Activated naive CD4-positive, alpha-beta T cell treated with anti-CD3 and anti-CD28 coated beads, Interleukin-2, amount 10 ng/mL, durations not matched to agents 7 days and 5 days (primary cell): ENCODE data around the gene PALLD.

Experiments
- CTCF ChIA-PET: fragments of 350-600 bp; sonication (Branson Sonifier 250); formaldehyde crosslinking; loops from one replicate; lab custom pipeline; 2021; ENCODE audit warnings: antibody characterized with exemption; lab: Charles Lee
- DNase-seq: peaks from one replicate; pipeline ENCODE4 v3.0.0-alpha.2; 2020
- H3K27ac Mint-ChIP-seq: one replicate; pipeline ENCODE4 v1.8.0; 2021; ENCODE audit warnings: mild to moderate bottlenecking, moderate library complexity, mixed read lengths
- H3K27me3 Mint-ChIP-seq: one replicate; pipeline ENCODE4 v1.8.0; 2021; ENCODE audit warnings: mild to moderate bottlenecking, mixed read lengths
- H3K36me3 Mint-ChIP-seq: one replicate; pipeline ENCODE4 v1.8.0; 2021; ENCODE audit warnings: mixed read lengths
- H3K4me1 Mint-ChIP-seq: one replicate; pipeline ENCODE4 v1.8.0; 2021; ENCODE audit warnings: mixed read lengths
- H3K4me3 Mint-ChIP-seq: one replicate; pipeline ENCODE4 v1.8.0; 2021; ENCODE audit warnings: mild to moderate bottlenecking, moderate library complexity, mixed read lengths
- H3K9me3 Mint-ChIP-seq: one replicate; pipeline ENCODE4 v1.8.0; 2021; ENCODE audit warnings: mixed read lengths

The PALLD gene

GRCh38 chr4:168541266-168541953, 44.6 kb downstream of the PALLD start:
- no peaks in the 10 kb centered on the region for H3K36me3 Mint-ChIP-seq
- no peaks in the 10 kb centered on the region for H3K9me3 Mint-ChIP-seq
- no peaks in the 10 kb centered on the region for H3K4me1 Mint-ChIP-seq
- CTCF ChIA-PET, result no interaction called here
- DNase-seq, result no peak
- no peak overlapping the region for H3K4me3 Mint-ChIP-seq
- H3K27me3 Mint-ChIP-seq, result no peaks in the 10 kb centered on the region
- no peak overlapping the region for H3K27ac Mint-ChIP-seq

DNA sequence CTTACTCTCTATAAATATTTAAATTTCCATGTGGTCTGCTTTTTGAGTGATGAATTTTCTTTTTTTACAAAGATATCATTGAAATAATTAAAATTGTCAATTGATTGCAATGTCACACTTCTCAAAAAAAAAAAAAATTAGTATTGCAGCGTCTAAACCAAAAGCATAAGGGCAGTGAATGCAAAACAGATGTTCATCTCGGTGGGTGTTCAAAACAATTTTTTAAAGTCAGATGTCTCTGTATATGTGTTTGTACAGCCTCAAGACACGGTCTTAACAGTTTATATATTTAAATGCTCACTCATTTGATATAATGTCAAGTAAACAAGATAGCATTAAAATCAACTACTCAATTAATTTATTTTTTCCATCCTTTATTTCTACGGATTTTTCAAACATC, 52.3 kb downstream of the PALLD start:
- H3K4me3 Mint-ChIP-seq, result no peak overlapping the region
- no peaks in the 10 kb centered on the region for H3K9me3 Mint-ChIP-seq
- H3K27me3 Mint-ChIP-seq, result no peaks in the 10 kb centered on the region
- DNase-seq, result no peak
- no peaks in the 10 kb centered on the region for H3K4me1 Mint-ChIP-seq
- CTCF ChIA-PET, result interaction anchor here (0.7 kb wide), 1 partner anchor 352 kb away, joined by 3 read pairs; no protein-coding TSS in a partner anchor
- no peaks in the 10 kb centered on the region for H3K36me3 Mint-ChIP-seq
- no peak overlapping the region for H3K27ac Mint-ChIP-seq

GRCh38 chr4:168550064-168550766, 53.4 kb downstream of the PALLD start:
- H3K4me3 Mint-ChIP-seq, result no peak overlapping the region
- no peaks in the 10 kb centered on the region for H3K9me3 Mint-ChIP-seq
- no peaks in the 10 kb centered on the region for H3K4me1 Mint-ChIP-seq
- H3K27me3 Mint-ChIP-seq, result no peaks in the 10 kb centered on the region
- no peak for DNase-seq
- H3K27ac Mint-ChIP-seq, result no peak overlapping the region
- CTCF ChIA-PET, result interaction anchor here (0.7 kb wide), 1 partner anchor 353 kb away, joined by 3 read pairs; no protein-coding TSS in a partner anchor
- no peaks in the 10 kb centered on the region for H3K36me3 Mint-ChIP-seq

DNA sequence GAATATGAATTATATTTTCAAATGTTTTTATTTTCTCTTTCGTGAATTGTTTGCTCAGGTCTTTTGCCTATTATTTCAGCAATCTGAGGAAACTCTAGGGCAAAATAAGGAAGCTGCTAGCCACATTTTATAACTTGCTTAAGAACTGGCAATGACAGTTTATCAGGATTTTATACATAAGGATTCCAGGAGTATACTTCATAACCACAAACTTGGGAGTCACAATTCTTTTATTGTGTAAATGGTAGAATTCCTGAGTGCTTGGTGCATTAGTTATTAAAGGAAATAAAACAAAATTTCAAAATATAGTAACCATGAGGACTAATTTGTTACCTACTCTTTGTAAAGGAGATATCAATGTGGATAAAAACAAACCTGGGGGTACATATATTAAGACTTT, 54.4 kb downstream of the PALLD start:
- H3K4me1 Mint-ChIP-seq, result no peaks in the 10 kb centered on the region
- CTCF ChIA-PET, result interaction anchor here (1.4 kb wide), 1 partner anchor 35 kb away, joined by 3 read pairs; no protein-coding TSS in a partner anchor
- H3K9me3 Mint-ChIP-seq, result no peaks in the 10 kb centered on the region
- DNase-seq, result no peak
- no peaks in the 10 kb centered on the region for H3K36me3 Mint-ChIP-seq
- no peak overlapping the region for H3K27ac Mint-ChIP-seq
- H3K27me3 Mint-ChIP-seq, result no peaks in the 10 kb centered on the region
- no peak overlapping the region for H3K4me3 Mint-ChIP-seq

DNA sequence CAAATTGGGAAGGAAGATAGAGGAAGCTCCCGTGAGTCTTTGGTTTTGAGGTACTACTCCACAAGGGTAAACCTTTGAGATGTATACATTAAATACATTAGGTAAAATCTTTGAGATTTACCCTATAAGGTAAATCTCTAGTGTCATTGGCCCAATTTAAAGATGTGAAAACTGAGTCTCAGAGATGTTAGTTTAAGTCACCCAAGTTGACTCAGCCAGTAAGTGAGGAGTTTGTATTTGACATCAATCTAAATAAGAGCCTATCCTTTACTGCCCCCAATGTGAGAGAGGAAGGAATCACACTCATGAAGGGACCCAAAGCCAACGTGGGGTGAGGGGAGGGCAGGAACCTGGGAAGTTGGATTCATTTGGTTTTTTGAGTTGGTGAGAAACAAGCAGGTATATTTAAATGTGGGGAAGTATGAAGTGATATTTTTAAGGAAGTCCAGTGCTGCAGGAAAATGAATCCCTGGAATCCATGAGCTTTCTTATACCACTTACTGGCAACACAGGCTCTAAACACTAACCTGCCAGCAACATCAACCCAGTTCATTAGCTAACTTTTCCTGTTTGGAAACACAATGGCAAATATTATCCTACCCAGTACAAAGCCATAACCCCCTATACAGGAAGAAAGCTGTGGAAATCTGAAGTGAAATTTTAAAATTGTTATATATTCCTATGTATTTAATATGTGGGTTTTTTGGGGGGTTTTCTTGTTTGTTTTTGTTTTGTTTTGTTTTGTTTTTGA, 55.3 kb downstream of the PALLD start:
- Mint-ChIP-seq H3K27ac (no peak overlapping the region), H3K4me1 (no peaks in the 10 kb centered on the region), H3K4me3 (no peak overlapping the region), H3K36me3 (no peaks in the 10 kb centered on the region), H3K9me3 (no peaks in the 10 kb centered on the region), H3K27me3 (no peaks in the 10 kb centered on the region)
- DNase-seq, result no peak
- CTCF ChIA-PET, result interaction anchor here (0.7 to 1.4 kb wide), 4 partner anchors 10 to 39 kb away, joined by 3 read pairs; no protein-coding TSS in a partner anchor

DNA sequence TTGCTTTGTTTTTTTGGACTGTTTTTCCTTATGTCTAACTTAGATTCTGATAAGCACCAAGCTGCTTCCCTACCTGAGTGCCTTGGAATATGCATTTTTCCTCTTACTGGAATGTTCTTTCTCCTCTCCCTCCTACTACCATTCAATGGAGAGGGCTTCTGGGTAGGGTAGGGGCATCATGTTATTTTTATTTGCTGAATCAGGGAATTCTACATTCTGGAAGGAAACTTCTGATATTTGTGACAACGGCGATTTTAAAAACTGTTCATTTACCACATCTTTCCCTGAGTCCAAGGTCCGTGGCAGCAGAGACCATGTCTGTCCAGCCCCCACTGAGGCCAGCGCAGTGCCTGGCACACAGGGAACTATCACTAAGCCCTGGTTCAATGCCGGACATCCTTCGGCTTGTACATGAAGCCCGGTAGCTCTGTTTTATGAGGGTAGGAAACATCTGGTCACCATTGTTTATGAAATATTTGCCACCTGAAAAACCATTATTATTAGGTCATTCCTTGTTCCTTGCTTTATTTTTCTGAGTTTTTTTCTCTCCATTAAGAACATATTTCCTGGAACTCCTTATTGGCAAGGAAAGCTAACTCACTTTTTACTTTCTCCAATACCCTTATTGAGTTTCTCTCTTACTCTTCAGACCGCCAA, 57.0 kb downstream of the PALLD start:
- no peaks in the 10 kb centered on the region for H3K4me1 Mint-ChIP-seq
- peaks cover 9% of the 10 kb centered on the region for H3K27me3 Mint-ChIP-seq
- H3K4me3 Mint-ChIP-seq, result no peak overlapping the region
- no peaks in the 10 kb centered on the region for H3K9me3 Mint-ChIP-seq
- no peak for DNase-seq
- H3K27ac Mint-ChIP-seq, result no peak overlapping the region
- H3K36me3 Mint-ChIP-seq, result no peaks in the 10 kb centered on the region
- CTCF ChIA-PET, result no interaction called here

DNA sequence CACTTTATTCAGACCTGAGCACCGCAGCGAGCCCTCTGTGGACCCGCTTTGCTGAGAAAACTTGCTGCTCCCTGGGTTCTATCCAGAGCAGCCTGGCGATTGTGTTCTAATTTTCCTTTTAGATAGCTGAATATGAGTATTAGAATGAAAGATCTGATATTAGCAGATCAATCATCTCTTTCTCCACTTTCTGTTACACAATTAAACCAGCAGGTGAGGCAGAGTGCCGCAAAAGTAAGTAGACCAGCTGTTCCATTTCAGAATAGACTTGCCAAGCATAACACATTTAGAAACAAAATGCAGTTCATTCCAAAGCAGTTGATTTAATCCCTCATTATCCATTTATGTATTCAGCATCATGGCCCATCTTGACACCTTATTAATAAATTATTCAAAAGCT, 58.6 kb downstream of the PALLD start:
- peaks cover 13% of the 10 kb centered on the region for H3K27me3 Mint-ChIP-seq
- CTCF ChIA-PET, result no interaction called here
- no peak for DNase-seq

GRCh38 chr4:168557658-168558057, 60.8 kb downstream of the PALLD start:
- Mint-ChIP-seq H3K9me3 (no peaks in the 10 kb centered on the region), H3K4me3 (no peak overlapping the region), H3K27me3 (peaks cover 15% of the 10 kb centered on the region), H3K4me1 (no peaks in the 10 kb centered on the region), H3K36me3 (no peaks in the 10 kb centered on the region), H3K27ac (no peak overlapping the region)
- DNase-seq, result no peak
- CTCF ChIA-PET, result no interaction called here

More for the DNA sequence above, 58.6 kb downstream of the PALLD start:
- Mint-ChIP-seq H3K36me3 (no peaks in the 10 kb centered on the region), H3K4me1 (no peaks in the 10 kb centered on the region), H3K4me3 (no peak overlapping the region), H3K9me3 (no peaks in the 10 kb centered on the region), H3K27ac (no peak overlapping the region)

- H3K27ac Mint-ChIP-seq, result no peak overlapping the region
- H3K9me3 Mint-ChIP-seq, result no peaks in the 10 kb centered on the region
- no peak overlapping the region for H3K4me3 Mint-ChIP-seq
- H3K27me3 Mint-ChIP-seq, result peaks cover 16% of the 10 kb centered on the region
- H3K4me1 Mint-ChIP-seq, result no peaks in the 10 kb centered on the region
- CTCF ChIA-PET, result no interaction called here
- no peaks in the 10 kb centered on the region for H3K36me3 Mint-ChIP-seq
- no peak for DNase-seq
These were observed 61.7 kb downstream of the PALLD start for GRCh38 chr4:168558599-168558998.

DNA sequence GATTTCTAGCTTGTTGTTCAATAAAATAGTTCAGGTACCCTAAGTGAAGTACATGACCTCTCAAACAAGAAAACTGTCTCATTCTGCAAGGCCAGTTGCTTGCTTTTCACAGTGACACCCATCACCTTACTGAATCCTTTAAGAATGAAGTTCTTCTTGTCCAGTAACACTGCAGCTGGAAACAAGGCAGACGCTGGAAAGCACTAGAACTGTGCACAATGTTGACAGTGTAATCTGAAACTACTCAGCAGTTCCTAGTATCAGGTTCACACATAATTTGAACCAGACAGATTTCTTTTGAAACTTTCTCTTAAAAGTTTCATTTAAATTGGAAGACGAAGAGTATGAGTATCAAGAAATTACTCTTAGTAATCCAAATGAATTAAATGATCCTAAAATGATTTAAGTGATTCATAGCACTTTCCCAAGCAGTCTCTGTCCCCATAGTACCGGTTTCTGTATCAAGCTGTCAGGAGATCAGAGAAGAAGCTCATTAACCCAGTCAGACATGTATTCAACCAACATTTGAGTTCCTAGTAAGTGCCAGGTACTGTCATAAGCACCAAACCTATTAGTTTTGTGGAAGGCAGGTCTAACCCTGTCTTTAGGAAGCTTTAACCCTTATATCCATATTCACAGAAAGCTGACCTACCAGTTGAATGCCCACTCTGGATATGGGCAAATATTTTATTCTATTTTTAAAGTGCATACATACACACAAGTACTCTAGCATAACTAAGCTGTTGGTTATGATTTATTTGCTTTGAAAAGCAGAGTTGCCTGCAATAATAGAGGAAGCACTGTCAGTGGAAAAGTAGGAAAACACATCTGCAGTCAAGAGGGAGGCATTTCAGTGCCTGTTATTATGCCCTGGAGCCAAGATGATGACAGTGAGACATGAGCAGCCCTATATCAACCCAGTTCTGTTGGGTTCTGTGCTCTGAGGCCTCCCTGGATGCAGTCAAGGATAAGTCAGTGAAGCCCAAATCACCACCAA, 63.6 kb downstream of the PALLD start:
- H3K9me3 Mint-ChIP-seq, result no peaks in the 10 kb centered on the region
- CTCF ChIA-PET, result no interaction called here
- H3K36me3 Mint-ChIP-seq, result no peaks in the 10 kb centered on the region
- H3K27ac Mint-ChIP-seq, result no peak overlapping the region
- no peak for DNase-seq
- no peaks in the 10 kb centered on the region for H3K4me1 Mint-ChIP-seq
- no peak overlapping the region for H3K4me3 Mint-ChIP-seq
- peaks cover 19% of the 10 kb centered on the region for H3K27me3 Mint-ChIP-seq

- Mint-ChIP-seq H3K36me3 (no peaks in the 10 kb centered on the region), H3K4me1 (no peaks in the 10 kb centered on the region), H3K27me3 (peaks cover 20% of the 10 kb centered on the region), H3K9me3 (no peaks in the 10 kb centered on the region), H3K4me3 (no peak overlapping the region), H3K27ac (no peak overlapping the region)
- DNase-seq, result no peak
- CTCF ChIA-PET, result interaction anchor here (1.0 kb wide), 1 partner anchor 10 kb away, joined by 3 read pairs; no protein-coding TSS in a partner anchor
These were observed 65.3 kb downstream of the PALLD start for GRCh38 chr4:168562041-168562571.

- Mint-ChIP-seq H3K9me3 (no peaks in the 10 kb centered on the region), H3K4me3 (no peak overlapping the region), H3K36me3 (no peaks in the 10 kb centered on the region), H3K27me3 (peaks cover 11% of the 10 kb centered on the region), H3K4me1 (no peaks in the 10 kb centered on the region), H3K27ac (no peak overlapping the region)
- CTCF ChIA-PET, result no interaction called here
- DNase-seq, result no peak
These were observed 67.2 kb downstream of the PALLD start for GRCh38 chr4:168564023-168564422.

DNA sequence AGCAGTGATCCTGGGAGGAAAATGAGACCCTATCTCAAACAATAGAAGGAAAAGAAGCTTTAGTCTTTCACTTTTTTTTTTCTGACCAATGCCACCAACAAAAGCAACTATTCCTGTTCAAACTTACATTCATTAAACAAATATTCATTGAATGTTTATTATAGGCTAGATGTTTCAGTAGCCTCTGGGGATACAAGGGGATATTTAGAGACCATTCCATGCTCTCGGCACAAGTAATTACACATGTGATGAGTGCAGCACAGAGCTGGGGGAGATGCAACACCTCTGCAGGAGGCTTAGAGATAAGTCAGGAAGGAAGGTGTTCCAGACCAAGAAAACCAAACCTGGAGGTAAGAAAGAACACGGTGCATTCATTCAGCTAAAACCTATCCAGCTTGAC, 68.3 kb downstream of the PALLD start:
- H3K27ac Mint-ChIP-seq, result no peak overlapping the region
- CTCF ChIA-PET, result no interaction called here
- no peaks in the 10 kb centered on the region for H3K9me3 Mint-ChIP-seq
- no peaks in the 10 kb centered on the region for H3K4me1 Mint-ChIP-seq
- no peak overlapping the region for H3K4me3 Mint-ChIP-seq
- H3K27me3 Mint-ChIP-seq, result peaks cover 7% of the 10 kb centered on the region
- H3K36me3 Mint-ChIP-seq, result no peaks in the 10 kb centered on the region
- DNase-seq, result no peak
